Fibroblast of skin of right quadriceps (primary cell): ENCODE data around the gene SLCO3A1.

Source experiments
- DNase-seq: peaks from one replicate; pipeline ENCODE4 v3.0.0-alpha.2; 2013

Gene SLCO3A1

GRCh38 chr15:92011611-92012367 lies 158.3 kb downstream of the SLCO3A1 start:
- no peak for DNase-seq

GRCh38 chr15:92012368-92012629 lies 158.8 kb downstream of the SLCO3A1 start:
- DNase-seq, result no peak

DNA sequence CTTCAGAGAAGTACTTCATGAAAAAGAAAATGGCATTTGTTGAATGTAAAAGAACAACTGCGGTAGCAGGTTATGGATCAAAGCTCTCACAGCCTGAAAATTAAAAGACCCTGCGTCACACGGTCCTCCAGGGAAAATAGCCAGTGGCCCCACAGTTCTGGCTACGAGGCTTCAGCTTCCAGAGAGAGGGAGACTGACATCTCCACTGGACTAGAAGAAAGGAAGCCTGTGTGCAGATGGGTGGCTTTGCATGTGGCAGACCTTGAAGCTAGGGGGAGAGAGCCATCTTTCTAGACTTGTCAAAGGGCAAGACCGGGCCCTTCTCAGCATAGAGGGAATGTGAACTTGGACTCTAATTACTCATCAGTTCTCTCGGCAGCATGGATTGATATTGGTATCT lies 159.4 kb downstream of the SLCO3A1 start:
- DNase-seq, result no peak

DNA sequence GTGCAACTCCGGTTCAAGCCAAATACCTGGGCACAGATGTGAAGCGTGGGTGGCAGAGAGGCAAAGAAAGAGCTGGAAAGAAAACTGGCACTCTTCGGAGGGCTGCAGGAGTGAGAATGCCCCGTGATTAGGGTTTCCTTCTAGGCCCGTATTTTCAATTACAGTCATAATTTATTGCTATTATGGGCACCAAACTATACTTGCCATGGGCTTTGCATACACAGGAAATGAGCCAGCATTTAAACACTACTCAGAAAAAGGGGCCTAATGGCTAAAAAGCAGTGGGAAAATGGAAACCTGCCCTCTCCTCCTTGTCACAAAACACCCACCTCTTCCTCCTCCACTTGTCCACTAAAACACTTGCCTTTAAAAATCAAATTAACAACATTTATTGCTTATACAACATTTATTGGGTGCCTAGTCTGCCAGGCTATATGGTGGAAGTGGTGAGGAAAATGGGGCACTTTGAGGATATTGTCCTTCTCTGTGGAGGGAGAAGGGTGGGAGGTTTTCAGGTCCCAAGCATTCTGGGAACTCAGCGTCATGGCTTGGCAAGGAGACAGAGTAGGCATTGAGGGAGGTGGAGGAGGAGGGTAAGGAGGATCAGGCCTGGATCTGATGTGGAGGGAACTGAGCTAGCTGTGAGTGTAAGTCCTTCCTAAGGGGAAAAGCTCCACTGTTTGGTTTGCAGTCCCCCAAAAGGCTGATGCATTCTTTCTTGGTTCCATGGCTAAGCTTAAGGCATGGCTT lies 160.9 kb downstream of the SLCO3A1 start:
- DNase-seq, result no peak

DNA sequence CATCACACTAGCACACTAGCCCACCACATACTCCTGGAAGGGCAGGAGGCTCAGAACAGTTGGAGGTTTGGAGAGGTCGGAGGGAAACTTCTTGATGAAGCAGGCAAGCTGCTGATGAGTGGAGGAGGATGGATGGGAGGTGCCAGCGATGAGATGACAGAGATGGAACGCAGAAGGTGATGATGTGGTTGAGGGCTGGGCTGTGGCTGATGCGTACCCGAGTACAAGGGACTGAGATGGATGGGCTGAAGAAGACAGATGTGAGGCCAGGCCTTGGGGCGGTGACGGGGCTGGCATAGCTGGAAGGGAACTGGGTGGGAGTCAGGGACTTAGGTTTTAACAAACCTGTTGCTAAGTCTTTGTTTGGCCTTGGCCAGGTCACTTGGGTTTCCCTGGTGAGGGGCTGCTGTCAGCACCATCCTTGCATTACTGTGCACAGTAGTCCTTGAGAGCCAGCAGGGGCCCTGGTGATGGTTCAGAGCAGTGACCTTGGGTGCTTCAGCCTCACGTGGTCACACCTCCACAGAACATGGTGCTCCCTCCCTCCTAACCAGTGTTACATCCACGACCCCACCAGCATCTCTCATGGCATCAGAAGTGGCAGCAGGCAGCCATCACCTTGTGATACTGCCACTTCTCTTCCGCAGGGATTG lies 164.5 kb downstream of the SLCO3A1 start:
- no peak for DNase-seq

- DNase-seq, result no peak
Observed at GRCh38 chr15:92018535-92019239, 165.2 kb downstream of the SLCO3A1 start.

- no peak for DNase-seq
Observed at GRCh38 chr15:92019706-92020105, 166.2 kb downstream of the SLCO3A1 start.

- DNase-seq, result no peak
Observed at GRCh38 chr15:92020207-92020606, 166.7 kb downstream of the SLCO3A1 start.

GRCh38 chr15:92020804-92021203 lies 167.3 kb downstream of the SLCO3A1 start:
- DNase-seq, result peak; percentile 5

- DNase-seq, result no peak
Observed at GRCh38 chr15:92021792-92022191, 168.3 kb downstream of the SLCO3A1 start.

GRCh38 chr15:92023965-92024364 lies 170.5 kb downstream of the SLCO3A1 start:
- DNase-seq, result no peak

- DNase-seq, result no peak
Observed at GRCh38 chr15:92025706-92026270, 172.3 kb downstream of the SLCO3A1 start.

DNA sequence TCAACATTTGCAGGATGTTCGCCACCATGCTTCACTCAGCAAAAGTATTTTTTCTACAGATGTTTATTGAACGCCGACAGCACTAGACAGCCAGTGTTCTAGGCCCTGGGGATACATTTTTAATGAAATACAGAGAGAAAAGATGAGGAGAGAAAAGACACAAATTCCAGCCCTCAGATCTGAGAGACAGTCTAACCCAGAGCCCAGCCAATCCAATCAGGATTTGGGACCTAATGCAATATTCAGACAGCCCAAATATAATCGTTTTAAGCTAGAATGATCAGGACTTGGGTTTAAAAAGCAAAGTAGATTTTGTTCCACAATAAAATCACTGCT lies 174.8 kb downstream of the SLCO3A1 start:
- no peak for DNase-seq

DNA sequence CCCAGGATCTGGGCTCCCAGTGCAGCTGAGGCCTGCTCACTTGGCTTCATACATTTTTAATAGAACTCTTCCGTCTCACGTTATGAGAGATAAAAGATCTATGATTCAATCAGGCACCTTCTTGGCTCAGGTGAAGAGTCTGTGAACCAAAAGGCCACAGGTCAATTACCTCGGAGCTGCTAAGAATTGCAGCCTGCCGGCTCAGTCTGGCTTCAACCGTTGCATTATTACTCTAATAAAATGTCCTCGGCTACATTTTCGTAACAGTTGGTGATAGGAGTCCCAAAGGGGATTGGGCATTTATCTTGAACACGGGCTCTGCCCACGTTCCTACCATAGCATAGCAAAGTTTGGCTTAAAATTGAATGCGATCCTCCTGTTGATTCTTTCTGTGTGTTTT lies 176.3 kb downstream of the SLCO3A1 start:
- no peak for DNase-seq

- no peak for DNase-seq
Observed at GRCh38 chr15:92033314-92033713, 179.8 kb downstream of the SLCO3A1 start.

- no peak for DNase-seq
Observed at GRCh38 chr15:92033723-92034122, 180.2 kb downstream of the SLCO3A1 start.

GRCh38 chr15:92034227-92034626 lies 180.7 kb downstream of the SLCO3A1 start:
- no peak for DNase-seq

- DNase-seq, result no peak
Observed at GRCh38 chr15:92035551-92035950, 182.0 kb downstream of the SLCO3A1 start.

DNA sequence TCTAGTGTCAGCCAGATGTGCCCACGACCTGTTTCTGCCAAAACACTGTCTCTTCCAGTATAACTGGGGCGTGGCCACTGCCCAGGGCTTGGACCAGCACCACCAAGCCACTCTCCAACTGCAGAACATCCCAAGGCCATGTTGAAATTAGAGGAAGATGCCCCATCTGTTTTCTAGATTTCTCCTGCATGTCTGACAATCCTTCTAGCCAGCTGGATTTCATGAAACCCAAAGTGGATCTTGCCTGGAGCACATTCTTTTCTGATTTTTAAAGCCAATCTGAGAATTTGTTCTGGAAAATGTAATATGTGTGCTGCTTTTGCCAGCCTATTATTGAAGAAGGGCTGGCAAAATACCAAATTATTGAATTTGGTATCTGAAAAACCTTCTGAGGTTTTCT lies 182.5 kb downstream of the SLCO3A1 start:
- DNase-seq, result no peak

DNA sequence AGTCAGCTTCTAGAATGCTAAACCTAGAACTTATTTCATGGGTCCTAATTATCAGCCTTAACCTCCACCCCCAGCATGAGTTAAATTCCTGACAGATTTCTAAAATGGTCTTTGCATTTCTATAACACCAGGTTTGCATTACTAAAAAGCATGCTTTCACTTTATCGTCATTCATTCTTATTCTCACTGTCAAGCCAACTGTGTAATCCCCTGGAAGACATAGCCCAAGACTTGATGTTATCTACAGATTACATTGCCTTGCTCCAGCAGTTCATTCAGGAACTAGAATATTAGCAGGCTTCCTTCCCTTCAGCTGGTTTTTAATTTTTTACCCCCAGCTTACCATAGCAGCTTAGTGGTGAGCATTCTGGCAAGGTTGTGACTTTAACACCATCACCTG lies 184.0 kb downstream of the SLCO3A1 start:
- no peak for DNase-seq

GRCh38 chr15:92040350-92040749 lies 186.8 kb downstream of the SLCO3A1 start:
- no peak for DNase-seq

- DNase-seq, result no peak
Observed at GRCh38 chr15:92041371-92041770, 187.9 kb downstream of the SLCO3A1 start.

DNA sequence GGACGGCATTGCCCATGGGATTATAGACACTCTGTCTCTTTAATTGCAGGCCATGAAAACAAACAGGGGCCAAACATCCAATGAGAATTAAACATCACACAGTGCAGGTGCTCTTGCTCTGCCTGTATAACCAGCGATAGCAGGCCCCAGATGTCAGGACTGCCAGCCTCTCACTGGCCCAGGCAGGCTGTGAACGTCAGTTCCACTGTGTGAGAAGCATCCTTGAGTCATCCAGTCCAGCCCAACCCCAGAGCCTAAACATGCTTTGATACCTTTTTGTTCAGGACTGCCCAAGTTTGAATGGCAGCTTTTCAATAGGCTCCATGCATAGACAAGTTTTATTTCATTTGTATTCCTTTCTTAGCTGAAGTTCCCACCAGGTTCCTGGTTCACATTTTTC lies 189.8 kb downstream of the SLCO3A1 start:
- DNase-seq, result no peak
